ENCODE results near the gene ARID4B.

ARID4B gene

GRCh38 chr1:235124111-235124510 is 203.9 kb downstream of the ARID4B start:
- no peak for DNase-seq

- no peak for DNase-seq
Measured at GRCh38 chr1:235122348-235122747, 205.6 kb downstream of the ARID4B start.

All from left hindlimb (tissue), 1 donor.